ENCODE data around the gene OR52D1.

OR52D1 gene
- 0 reads per million in 2 donors for total RNA-seq

DNA sequence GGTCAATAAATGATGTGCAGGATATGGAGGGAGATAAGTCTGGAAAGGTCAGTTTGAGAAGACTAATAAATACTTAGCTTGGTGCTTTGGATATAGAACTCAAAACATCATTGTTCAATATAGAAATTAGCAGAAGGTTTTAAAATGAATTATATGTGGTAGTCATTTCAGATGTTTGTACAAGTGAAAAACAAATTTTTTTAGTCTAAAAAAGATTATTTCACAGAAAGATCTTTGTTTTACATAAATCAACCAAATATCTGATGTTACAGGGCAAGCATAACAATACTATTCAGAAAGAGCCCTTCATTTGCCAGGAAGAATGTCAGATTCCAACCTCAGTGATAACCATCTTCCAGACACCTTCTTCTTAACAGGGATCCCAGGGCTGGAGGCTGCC is at the start of gene OR52D1:
TSS of gene OR52D1 (plus strand) at position 301 of the 400 bp plus-strand sequence. CDS start at position 323, 22 bp downstream.
- DNase-seq, result no peak

DNA sequence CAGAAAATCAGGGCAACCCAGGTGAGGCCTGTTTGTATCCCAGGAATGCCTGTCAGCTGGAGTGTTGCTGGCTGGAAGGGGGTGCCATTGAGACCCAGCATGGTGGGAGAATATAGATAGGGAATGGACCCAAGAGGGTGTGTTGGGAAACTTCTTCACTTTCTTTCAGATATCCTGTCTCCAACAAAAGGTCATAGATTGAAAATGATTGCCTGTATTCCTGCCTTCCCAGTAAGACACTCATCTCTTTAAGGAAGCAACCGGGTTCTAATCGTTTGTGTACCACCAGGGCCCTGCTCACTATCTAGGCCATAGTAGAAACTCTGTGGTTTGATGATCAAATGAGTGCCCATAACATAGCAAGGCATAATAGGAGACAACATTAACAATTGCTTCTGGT is 47.1 kb upstream of the OR52D1 start, which contains the start of gene OR51I1:
TSS of gene OR51I1 (minus strand) at position 101 of the 400 bp plus-strand sequence. CDS start at position 101, 0 bp downstream.
- DNase-seq, result no peak

DNA sequence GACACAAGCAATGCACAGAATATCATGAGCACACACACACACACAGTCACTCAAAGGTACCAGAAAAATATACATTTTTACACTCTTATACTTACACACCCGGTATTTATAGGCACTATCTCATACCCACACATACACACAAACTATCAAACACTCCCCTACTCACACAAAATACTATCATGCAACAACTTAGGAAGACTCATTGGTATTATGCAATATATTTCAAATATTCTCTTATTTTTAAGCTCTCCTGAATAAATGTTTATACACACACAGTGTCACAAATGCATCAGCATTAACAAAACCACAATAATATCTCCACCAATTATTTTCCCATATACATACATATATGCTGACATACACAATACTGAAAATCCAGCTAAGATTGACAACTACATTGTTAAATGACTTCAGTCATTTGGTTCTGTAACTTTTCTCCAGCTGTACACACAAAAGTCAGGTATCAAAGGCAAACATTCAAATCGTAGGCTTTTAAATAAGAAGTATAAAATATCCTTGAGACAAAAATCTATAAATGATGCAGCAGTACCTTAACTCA is 44.6 kb upstream of the OR52D1 start:
- DNase-seq, result no peak

DNA sequence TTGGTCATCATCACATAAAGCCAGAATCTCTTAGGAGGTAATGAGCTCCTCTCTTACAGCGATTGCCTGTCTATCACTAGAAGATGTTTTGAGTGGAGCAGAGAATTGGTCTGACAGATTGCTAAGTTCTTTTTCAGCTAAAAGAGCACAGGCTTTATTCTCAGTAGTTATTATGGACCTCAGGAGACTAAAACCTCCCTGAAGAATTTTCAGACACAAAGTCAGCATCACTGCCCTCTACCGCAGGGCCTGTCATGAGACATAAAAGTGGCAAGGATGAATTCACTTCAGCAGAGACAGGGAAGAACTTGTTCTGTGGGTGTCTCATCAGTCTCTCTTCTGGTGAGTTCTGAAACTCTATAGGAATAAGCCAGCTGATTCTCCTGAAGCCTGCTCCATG is 39.5 kb upstream of the OR52D1 start, which contains the start of gene OR51I2:
TSS of gene OR51I2 (plus strand) at position 301 of the 400 bp plus-strand sequence. CDS start 4,166 bp downstream, outside the sequence.
- no peak for DNase-seq

DNA sequence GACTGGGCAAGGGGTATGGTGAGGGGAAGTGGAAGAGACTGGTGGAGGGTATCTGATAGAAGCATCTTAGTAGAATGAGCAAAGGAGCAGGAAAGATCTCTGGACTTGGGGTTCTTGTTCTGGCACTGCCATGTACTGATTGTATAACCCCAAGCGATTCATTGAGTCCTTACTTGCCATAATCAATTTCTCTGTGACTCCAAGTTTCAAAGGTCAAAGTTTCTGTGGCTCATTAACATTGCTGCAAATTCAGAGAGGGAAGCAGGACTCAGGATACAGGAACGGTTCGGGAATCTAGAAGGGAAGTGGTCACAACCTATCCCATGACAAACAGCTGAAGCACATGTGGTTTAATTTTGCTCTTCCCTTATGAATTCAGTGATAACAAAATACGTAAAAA is 39.1 kb upstream of the OR52D1 start:
- no peak for DNase-seq

DNA sequence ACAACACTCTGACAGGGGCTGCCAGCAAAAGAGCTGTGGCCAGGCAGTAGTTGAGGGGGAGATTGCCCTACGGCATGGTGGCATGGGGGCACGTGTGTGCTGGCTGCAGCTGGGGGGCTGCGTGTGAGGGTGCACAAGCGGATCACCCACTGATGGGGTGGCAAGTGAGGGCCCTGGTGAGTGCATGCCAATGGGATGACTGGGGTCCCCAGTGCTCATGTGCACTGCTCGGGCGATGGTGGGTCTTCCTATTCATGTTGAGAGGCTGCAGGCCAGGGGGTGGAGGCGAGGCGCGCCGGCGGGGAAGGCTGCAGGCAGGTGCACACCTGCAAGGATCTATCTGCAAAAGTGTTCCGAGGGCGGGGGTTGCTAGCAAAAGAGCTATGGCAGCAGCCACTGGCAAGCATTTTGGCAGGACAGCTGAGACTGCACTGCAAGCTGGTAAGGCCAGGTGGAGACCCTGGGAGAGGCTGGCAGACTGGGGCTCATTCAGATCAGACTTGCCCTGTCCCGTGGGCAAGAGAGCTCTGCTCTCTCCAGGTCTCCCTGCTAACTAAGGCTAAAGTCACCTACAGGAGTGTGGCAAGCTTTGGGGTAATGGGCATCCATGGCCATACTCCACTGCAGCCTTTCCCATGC is 27.4 kb upstream of the OR52D1 start:
- DNase-seq, result no peak

DNA sequence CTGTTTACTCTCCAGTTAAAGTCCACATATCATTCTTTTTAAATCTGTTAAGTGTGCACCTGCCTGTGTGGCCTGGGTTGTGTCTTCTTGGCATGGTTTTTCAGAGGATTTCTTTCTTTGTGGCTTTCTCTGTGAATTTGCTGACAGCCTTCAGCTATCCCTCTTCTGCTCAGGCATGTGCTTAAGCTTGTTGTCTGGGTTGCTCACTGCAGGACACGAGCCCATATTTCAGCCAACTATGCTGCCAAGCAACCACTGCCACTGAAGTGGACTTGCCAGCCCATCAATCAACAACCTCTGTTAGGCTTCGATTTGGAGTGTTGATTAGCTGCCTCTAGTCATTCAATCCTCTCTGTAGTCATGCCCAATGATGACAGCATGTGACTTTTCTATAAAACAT is 21.0 kb upstream of the OR52D1 start:
- DNase-seq, result no peak

DNA sequence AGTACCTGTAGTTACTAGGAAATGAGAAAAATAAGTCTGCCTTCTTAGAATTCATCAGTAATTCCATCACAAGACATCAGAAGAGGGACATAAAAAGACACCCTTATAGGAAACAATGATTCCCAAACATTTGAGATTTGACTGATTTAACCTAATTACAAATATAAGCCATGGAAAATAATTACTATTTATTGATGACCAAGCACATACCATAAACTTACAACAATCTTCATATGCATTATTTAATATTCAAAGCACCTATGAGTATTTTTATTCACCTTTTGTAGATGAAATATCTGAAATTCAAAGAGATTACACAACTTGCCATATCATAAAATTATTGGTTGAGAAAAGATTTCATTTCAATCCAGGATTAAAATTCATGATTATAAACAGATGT is 14.6 kb upstream of the OR52D1 start:
- no peak for DNase-seq

DNA sequence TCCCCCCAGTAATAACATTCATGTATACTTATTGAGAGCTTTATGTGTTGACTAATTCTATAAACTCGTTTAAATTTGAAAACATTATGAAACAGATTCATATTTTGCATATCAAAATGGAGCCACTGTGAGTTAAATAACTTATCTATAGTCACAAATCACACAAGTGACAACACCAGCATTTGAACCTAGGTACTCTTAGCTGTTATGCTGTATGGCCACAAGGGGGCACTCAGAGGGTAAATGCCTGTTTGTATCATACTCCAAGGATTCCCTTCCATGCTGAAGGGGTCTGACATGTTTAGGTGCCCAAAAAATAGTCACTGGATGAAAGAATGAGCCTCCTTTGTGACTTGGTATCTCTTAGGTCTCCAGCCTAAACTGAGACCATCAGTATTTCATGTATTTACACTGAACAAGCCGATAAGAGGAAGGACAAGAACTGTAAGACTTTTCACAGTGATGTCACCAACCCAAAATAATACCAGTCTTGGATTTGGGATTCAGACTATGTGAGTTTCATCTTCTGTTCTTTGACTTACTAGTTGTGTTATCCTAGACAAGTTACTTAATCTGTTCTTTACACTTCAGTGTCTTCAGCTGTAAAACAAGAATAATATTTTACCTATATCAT is 12.2 kb upstream of the OR52D1 start:
- DNase-seq, result peak; percentile 11

DNA sequence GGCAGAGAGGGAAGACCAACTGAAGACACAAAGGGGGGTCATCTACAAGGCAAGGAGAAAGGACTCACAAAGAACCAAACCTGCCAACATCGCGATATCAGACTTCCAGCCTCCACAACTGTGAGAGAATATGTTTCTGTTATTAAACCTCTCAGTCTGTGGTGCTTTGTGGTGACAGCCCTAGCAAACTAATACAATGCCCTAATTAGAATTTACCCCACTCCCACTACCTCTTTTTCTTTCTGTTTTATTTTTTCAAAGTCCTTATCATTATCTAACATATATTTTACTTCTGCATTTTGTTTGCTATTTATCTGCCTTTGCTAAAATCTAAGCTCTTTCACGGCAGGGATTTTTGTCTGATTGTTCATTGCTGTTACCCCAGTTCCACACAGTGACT is 2.5 kb upstream of the OR52D1 start:
- no peak for DNase-seq

DNA sequence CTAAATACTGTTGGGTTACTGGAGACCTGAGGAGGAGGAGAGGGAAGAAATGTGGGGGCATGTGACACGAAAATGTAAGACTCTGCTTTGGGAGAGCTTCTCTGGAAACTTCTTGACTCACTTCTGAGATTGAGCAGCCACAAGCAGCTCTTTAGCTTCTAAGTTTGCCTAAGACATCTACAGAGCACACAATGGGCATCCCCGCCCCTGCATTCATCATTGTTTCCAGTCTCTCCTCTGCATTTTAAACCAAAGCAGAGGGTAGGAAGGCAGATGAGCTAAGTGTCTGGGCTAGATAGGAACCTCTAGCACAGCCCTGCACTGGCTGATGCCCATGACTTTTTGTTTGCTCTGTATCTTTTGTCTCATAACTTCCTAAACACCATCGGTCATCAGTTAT is 2.1 kb upstream of the OR52D1 start:
- DNase-seq, result no peak

DNA sequence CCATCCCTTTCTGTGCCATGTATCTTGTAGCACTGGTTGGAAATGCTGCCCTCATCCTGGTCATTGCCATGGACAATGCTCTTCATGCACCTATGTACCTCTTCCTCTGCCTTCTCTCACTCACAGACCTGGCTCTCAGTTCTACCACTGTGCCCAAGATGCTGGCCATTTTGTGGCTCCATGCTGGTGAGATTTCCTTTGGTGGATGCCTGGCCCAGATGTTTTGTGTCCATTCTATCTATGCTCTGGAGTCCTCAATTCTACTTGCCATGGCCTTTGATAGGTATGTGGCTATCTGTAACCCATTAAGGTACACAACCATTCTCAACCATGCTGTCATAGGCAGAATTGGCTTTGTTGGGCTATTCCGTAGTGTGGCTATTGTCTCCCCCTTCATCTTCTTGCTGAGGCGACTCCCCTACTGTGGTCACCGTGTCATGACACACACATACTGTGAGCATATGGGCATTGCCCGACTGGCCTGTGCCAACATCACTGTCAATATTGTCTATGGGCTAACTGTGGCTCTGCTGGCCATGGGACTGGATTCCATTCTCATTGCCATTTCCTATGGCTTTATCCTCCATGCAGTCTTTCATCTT is 414 bp downstream of the OR52D1 start:
- DNase-seq, result no peak

DNA sequence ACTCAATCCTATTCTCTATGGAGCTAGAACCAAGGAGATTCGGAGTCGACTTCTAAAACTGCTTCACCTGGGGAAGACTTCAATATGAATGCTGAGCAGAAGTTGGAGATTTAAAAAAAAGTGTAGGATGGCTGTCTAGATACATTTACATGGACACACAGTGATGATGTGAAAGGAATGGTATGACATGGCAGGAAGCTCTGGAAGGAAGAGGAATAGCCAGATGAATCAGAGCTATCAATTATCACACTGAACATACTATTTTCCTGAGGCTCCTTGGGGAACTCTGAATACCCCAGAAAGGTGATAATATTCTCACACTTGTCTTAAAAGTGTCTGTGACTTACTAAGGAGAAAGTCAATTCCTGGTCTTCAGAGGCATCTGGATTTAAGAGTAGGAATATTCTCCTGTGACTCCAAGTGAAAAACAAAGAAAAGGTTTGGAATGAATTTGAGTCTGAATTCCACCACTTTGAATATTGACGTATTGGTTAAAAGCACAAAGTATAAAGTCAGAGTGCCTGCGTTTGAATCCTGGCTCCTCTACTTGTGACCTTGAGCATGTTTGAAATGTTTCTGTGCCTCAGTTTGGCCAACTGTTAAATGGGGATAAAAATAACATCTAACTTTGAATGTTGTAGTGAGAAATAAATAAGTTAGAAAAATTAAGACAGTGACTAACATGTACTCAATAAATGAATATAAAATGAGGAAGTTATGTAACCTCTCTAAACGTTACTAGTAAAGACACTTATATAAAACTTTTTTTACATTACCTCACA is 1.3 kb downstream of the OR52D1 start:
- no peak for DNase-seq

DNA sequence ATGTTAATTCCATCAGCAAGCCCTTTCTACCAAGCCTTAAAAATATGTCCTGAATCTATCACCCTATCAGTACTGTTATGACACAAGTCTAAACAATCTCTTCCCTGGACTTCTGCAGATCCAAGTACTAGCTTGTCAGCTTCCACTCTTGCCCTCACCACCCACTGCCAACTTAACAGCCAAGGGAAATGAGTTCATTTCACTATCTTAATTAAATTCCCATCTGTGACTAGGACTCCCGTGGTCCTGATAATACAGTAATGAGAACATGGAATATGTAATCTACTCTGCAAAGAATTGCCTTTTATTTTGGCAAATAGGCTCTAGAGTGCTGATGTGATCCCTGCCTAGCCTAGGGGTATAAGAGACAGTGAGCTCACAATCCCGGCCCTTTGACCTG is 11.2 kb downstream of the OR52D1 start:
- no peak for DNase-seq

DNA sequence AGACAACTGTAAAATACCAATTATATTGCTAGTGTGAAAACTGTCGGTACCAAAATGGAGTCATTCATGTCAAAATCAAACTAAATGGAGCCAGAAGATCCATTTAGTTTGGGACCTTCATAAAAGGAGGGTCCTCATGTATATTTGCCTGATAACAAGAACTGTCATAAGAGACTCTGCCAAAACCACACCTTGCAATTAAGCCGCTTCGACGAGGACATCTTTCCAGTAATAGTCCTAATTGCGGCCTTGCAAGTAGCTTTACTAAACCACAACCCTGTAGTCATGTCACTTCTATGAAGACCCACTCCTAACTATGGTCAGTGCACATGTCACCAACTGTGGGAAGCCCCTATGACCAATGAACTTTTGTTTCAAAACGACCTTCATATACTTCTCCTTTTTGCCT is 11.9 kb downstream of the OR52D1 start:
- no peak for DNase-seq

DNA sequence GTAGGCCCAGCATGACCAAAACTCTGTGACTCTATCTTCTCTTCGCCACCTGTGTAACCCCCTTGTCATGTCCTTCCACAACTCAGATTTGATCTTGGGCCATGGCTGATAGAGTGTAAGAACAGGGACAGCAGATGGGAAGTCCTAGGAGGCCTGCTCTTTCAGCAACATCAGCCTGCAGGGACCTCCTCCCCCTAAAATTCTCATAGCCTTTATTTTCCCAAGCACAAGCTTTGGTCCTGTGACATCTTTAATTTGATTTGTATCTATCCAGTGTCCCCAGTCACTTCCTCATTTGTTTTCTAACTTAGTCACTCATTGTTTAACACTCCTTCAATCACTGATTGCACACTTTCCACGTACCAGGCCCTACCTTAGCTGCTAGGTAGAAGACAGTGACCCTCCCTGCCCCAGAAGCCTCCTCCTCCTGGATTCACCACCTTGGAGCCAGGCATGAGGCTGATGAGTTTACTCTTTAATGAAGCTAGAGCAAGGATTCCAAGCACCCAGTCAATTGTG is 16.0 kb downstream of the OR52D1 start:
- DNase-seq, result no peak

DNA sequence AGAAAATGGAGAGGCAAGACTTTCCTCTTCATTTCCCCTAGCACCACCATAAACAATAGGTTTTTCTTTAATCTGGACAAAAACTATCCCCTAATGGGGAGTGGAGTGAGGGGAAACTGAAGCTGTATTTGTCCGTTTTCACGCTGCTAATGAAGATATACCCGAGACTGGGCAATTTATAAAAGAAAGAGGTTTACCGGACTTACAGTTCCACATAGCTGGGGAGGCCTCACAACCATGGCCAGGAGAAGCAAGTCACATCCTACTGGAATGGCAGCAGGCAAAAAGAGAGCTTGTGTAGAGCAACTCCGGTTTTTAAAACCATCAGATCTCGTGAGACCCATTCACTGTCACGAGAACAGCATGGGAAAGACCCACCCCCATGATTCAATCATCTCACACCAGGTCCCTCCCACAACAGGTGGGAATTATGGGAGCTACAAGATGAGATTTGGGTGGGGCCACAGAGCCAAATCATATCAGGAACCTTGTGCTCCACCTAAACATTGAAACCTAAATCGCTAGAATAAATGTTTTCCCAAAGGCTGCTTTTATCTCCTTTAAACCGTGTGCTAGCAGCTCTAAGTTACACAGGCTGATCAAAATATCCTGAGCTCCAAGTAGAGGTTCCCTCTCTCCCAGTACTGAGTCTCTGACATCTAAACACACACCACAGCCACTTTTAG is 17.0 kb downstream of the OR52D1 start:
- no peak for DNase-seq

DNA sequence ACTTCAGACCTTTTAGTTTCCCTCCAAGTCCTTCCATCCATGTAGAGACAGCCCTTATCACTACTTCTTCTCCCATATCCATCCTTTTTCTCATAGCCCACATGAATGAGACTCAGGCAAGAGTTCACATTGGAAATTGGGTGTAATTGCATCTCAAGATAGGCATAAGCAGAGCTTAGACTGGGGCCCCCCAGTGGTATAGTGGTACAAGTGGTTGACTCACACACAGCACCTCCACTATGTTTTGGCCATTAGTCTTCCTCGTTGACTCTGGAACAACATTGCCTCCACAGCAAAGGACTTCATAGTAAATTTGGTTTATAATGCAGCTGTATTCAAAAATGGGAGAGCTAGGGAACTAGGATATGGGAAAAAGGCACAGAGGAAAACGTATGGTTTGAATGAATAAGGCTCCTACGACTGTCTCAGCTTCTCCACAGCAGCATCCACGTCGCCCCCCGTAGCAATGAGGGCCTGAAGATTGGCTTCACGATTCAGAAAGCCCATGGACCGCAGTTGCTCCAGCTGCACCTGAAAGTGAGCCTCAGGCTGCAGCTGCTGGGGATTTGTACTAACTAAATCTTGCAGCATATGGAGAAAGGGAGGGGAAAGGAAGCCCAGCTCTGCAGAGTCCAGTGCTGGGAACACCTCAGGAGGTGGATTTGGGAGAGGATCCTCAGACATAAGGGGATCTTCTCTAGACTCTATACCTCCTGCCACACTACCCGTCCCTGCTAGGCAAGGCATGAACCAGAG is 18.9 kb downstream of the OR52D1 start:
- DNase-seq, result no peak

DNA sequence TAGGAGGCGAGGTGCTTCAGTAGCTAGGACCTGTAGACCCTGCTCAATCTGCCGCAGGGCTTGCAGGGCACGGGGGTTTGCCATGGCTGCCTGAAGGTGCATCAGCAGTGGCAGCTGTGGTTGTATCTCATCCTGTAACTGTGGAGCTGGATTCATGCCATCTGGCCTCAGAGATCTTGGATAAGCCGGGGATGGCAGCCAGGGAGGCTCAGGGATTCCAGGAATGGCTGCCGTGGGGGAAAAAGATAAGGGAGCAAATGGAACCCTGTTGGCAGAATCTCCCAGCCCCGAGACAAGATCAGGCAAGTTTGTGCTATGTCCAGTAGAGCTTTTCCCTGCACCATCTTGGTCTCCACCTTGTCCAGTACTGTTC is 19.4 kb downstream of the OR52D1 start:
- DNase-seq, result no peak

DNA sequence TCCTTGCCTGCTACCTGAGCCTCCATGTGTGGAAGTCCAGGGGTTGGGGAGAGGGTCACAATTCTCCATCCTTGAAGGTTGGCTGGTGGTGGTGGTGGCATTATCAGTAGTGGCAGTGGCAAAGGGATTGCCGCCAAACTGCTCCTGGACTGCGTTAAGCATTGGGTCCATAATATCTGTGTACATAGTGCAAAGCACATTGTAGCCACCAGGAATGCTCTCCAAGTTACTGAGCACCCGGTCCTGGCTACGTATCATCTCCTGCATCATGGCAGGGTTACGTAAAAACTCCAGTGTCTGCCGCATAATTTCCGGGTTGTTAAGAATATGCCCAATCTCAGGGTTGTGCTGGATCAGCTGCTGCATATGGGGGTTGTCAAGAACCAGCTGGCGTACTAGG is 20.1 kb downstream of the OR52D1 start:
- DNase-seq, result no peak

DNA sequence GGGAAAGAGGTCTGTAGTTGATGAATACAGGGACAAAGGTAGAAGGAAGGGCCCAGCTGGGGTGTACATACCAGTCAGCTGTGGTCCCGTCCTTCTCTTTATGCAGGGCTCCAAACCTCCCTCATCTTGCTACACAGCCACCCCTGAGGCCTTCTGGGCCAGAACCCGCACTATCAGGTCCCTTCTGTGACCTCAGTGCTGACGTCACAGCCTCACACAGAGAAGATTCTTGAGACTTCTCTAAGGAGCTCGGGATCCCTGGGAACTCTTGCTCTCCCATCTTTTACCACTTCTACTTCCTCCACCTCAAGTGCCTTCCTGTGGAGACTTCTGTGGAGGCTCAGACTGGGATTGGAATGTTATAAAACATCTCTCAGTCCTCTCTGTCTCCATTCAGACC is 21.3 kb downstream of the OR52D1 start, which contains the start of gene UBQLN3:
TSS of gene UBQLN3 (minus strand) at position 155 of the 400 bp plus-strand sequence. CDS start 399 bp downstream, outside the sequence.
- DNase-seq, result no peak

Measured in T-helper 9 cell (primary cell).